Prostate gland (tissue), 2 donors: ENCODE data around the gene ACADS. TPM values are rescaled to one million over a fixed set of nuclear protein-coding genes. Genes with fewer than 3 reads are reported as not detected.

ENCODE experiments used
- DNase-seq: peaks from one replicate; pipeline ENCODE4 v3.0.0-alpha.2; 2019; ENCODE audit warnings: low spot score
- H3K27ac ChIP-seq, 2 donors: fragments of 200-600 bp; sonication (generic); 2 replicates each; pipeline ENCODE4 v1.5.1; 2017 to 2019
- H3K27me3 ChIP-seq: fragments of 200-600 bp; sonication (generic); replicated peaks from 2 replicates; pipeline ENCODE4 v1.5.1; 2019; ENCODE audit not compliant: insufficient read depth
- H3K36me3 ChIP-seq, 2 donors: fragments of 200-600 bp; sonication (generic); 1 replicate in 1 of 2; 2 replicates in 1 of 2; pipeline versions ENCODE4 v1.5.1 to v1.8.1; 2017 to 2019
- H3K4me1 ChIP-seq: fragments of 200-600 bp; sonication (generic); replicated peaks from 2 replicates; pipeline ENCODE4 v1.5.1; 2019
- H3K4me3 ChIP-seq, 2 donors: fragments of 200-600 bp; sonication (generic); 2 replicates each; pipeline ENCODE4 v1.5.1; 2017 to 2019
- H3K9me3 ChIP-seq: fragments of 200-600 bp; sonication (generic); 2 replicates; pipeline ENCODE4 v1.5.1; 2017
- POLR2A ChIP-seq: fragments of 450-650 bp; IDR thresholded peaks from one replicate; pipeline ENCODE4 v1.6.1; 2016; ENCODE audit warnings: antibody characterized with exemption, mild to moderate bottlenecking
- POLR2AphosphoS5 ChIP-seq: sonication (generic); formaldehyde crosslinking; IDR thresholded peaks from one replicate; pipeline ENCODE4 v1.6.1; 2017; ENCODE audit warnings: antibody characterized with exemption
- WGBS: methylation state at CpG from one replicate; pipeline ENCODE4 v1.1.5; 2018; 5-methylcytosine and 5-hydroxymethylcytosine counted together
- intact Hi-C: fragments of 100-400 bp; cut with DNase I; formaldehyde crosslinking; loops from one replicate; pipeline ENCODE4 v1.14.2; 2022
- total RNA-seq, 2 donors: library from RNA; depleted of rRNA; stranded (reverse); fragments of >200 nt; gene quantifications; one replicate each; pipeline ENCODE4 v1.1.0, GENCODE V29; 2016
- TF ChIP-seq, protein P1 (sequence below), 4 experiments: fragments of 200-600 bp in 2 of 4; fragments of 450-650 bp in 2 of 4; sonication (generic) in 2 of 4; IDR thresholded peaks; 1 replicate in 3 of 4; 2 replicates in 1 of 4; pipeline ENCODE4 v1.5.1; 2016 to 2019; ENCODE audit warnings: antibody characterized with exemption in 4 of 4, mild to moderate bottlenecking in 2 of 4, moderate library complexity in 2 of 4

ACADS gene
- total RNA-seq, 2 donors from 2014 or later = 29.4 to 36.0 TPM

DNA sequence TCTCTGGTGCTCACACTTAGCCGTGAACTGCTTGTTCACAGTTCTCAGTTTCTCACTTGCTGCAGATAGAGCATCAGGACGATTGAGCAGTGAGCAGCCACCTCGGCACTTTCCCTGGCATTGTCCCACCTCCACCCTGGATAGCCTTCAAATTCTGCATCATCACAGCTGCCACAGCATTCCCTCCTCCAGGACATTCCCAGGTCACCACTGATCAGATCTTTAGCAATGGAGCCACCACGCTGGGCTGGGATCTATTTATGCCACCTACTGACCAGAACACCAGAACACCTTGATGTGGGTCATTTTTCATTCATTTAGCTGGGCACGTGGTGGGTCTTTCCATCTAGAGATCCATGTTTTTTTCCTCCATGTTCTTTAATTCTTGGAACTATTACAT lies 23.6 kb downstream of the ACADS start:
- H3K27me3 ChIP-seq = no peaks in the 10 kb centered on the region
- H3K27ac ChIP-seq = no peak overlapping the region
- no peaks in the 10 kb centered on the region for H3K4me1 ChIP-seq
- DNase-seq = no peak
- no peaks in the 10 kb centered on the region for H3K36me3 ChIP-seq
- no peaks in the 10 kb centered on the region for H3K9me3 ChIP-seq
- no peak overlapping the region for H3K4me3 ChIP-seq
- WGBS = 67% methylated on average over 5 of the region's 5 CpGs
- intact Hi-C loops = no loop called here
- no peak for TF ChIP-seq POLR2AphosphoS5
- TF ChIP-seq, protein P1, sequence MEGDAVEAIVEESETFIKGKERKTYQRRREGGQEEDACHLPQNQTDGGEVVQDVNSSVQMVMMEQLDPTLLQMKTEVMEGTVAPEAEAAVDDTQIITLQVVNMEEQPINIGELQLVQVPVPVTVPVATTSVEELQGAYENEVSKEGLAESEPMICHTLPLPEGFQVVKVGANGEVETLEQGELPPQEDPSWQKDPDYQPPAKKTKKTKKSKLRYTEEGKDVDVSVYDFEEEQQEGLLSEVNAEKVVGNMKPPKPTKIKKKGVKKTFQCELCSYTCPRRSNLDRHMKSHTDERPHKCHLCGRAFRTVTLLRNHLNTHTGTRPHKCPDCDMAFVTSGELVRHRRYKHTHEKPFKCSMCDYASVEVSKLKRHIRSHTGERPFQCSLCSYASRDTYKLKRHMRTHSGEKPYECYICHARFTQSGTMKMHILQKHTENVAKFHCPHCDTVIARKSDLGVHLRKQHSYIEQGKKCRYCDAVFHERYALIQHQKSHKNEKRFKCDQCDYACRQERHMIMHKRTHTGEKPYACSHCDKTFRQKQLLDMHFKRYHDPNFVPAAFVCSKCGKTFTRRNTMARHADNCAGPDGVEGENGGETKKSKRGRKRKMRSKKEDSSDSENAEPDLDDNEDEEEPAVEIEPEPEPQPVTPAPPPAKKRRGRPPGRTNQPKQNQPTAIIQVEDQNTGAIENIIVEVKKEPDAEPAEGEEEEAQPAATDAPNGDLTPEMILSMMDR (IDR thresholded peaks at IDR 0.05) = no peak

DNA sequence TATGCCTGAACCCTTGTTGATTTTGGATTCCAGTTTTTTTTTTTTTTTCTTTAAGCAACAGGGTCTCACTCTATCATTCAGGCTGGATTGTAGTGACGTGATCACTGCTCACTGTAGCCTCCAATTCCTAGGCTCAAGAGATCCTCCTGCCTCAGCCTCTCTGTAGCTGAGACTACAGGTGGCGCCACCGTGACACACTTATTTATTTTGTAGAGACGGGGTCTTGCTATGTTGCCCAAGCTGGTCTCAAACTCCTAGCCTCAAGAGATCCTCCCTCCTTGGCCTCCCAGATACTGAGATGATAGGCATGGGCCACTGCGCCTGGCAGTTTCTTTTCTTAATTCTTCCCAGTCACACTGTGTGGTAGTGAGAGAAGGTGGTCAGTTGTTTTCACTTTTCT lies 25.2 kb downstream of the ACADS start:
- TF ChIP-seq, protein P1 (IDR thresholded peaks at IDR 0.05) = no peak
- TF ChIP-seq POLR2AphosphoS5 (no peak), POLR2A (no peak)
- WGBS = 95% methylated on average over 5 of the region's 5 CpGs
- Histone ChIP-seq H3K27me3 (no peaks in the 10 kb centered on the region), H3K27ac (no peak overlapping the region), H3K9me3 (no peaks in the 10 kb centered on the region), H3K4me1 (no peaks in the 10 kb centered on the region), H3K36me3 (no peaks in the 10 kb centered on the region), H3K4me3 (no peak overlapping the region)
- no peak for DNase-seq
- intact Hi-C loops = no loop called here

DNA sequence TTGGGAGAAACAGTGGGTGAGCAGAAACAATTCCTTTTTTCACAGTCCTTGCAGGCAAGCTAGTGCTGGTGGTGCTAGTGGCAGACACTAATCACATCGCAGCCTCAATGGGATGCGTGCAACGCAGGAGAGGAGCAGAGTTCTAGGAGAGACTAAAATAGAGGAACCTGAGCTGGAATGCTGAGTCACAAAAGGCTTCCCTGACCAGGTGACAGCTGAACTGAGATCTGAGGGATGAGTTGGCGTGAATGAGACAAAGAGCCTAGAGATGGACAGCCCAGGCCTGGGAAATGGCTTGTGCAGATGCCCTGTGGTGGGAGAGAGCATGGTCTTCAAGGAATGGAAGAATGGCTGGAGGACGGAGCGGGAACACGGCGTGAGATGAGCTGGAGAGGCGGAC lies 25.8 kb downstream of the ACADS start:
- Histone ChIP-seq H3K9me3 (no peaks in the 10 kb centered on the region), H3K36me3 (no peaks in the 10 kb centered on the region), H3K27me3 (no peaks in the 10 kb centered on the region), H3K27ac (no peak overlapping the region), H3K4me3 (no peak overlapping the region), H3K4me1 (no peaks in the 10 kb centered on the region)
- WGBS = 95% methylated on average over 9 of the region's 9 CpGs
- intact Hi-C loops = no loop called here
- TF ChIP-seq, protein P1 (IDR thresholded peaks at IDR 0.05) = no peak
- TF ChIP-seq POLR2AphosphoS5 (no peak), POLR2A (no peak)
- DNase-seq = no peak

DNA sequence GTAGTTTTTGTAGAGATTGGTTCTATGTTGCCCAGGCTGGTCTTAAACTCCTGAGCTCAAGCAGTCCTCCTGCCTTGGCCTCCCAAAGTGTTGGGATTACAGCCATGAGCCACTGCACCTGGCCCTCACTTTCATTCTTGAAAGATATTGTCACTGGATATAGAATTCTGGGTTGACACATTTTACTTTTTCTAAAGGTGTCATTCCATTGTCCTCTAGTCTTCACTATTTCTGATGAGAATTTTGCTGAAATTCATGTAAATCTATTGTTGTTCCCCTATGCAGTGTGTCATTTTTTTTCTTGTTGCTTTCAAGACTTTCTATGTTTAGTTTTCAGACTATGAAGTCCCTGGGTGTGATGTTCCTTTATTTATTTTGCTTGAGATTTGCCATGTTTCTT lies 29.2 kb downstream of the ACADS start:
- DNase-seq = no peak
- no peak overlapping the region for H3K4me3 ChIP-seq
- no peak overlapping the region for H3K27ac ChIP-seq
- H3K9me3 ChIP-seq = no peaks in the 10 kb centered on the region
- H3K27me3 ChIP-seq = no peaks in the 10 kb centered on the region
- no peaks in the 10 kb centered on the region for H3K4me1 ChIP-seq
- TF ChIP-seq POLR2A (no peak), POLR2AphosphoS5 (no peak)
- TF ChIP-seq, protein P1 (IDR thresholded peaks at IDR 0.05) = no peak
- H3K36me3 ChIP-seq = no peaks in the 10 kb centered on the region
- intact Hi-C loops = no loop called here

DNA sequence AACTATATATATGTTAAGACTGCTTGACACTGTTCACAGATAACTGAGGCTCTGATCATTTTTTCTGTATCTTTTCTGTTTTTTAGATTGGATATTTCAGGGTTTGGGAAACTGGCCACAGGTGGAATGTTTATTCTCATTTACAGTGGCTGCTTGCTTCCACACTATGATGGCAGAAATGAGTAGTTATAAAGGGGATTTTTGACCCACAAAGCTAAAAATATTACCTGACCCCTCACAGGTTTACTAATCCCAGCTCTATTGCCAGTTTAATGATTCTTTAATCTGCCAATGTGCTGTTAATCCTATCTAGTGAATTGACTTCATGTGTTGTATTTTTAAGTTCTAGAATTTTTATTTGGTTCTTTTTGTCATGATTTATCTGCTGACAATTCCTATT lies 29.6 kb downstream of the ACADS start:
- H3K36me3 ChIP-seq = no peaks in the 10 kb centered on the region
- TF ChIP-seq, protein P1 (IDR thresholded peaks at IDR 0.05) = no peak
- TF ChIP-seq POLR2AphosphoS5 (no peak), POLR2A (no peak)
- H3K27ac ChIP-seq = no peak overlapping the region
- intact Hi-C loops = no loop called here
- H3K27me3 ChIP-seq = no peaks in the 10 kb centered on the region
- no peaks in the 10 kb centered on the region for H3K4me1 ChIP-seq
- DNase-seq = no peak
- no peak overlapping the region for H3K4me3 ChIP-seq
- H3K9me3 ChIP-seq = no peaks in the 10 kb centered on the region
